GM23338 (cell line): ENCODE results near the gene MTIF3. TPM values are rescaled to one million over a fixed set of nuclear protein-coding genes. Genes with fewer than 3 reads are reported as not detected.

ENCODE experiments used
- ATAC-seq: fragments of 200-7000 bp; cut with Tn5 transposase; 3 replicates; pipeline ENCODE4 v1.9.1; 2020
- DNase-seq: peaks from one replicate; pipeline ENCODE4 v3.0.0-alpha.2; 2015; ENCODE audit warnings: low spot score
- H2AFZ ChIP-seq: fragments of 200-600 bp; sonication (generic); 2 replicates; pipeline ENCODE4 v1.8.0; 2016; ENCODE audit warnings: antibody characterized with exemption, mild to moderate bottlenecking, moderate library complexity
- H3F3A ChIP-seq: fragments of 200-600 bp; sonication (generic); replicated peaks from 2 replicates; pipeline ENCODE4 v1.8.0; 2017; ENCODE audit warnings: antibody characterized with exemption, mixed run types, low read depth
- H3K27ac ChIP-seq: fragments of 200-600 bp; sonication (generic); 2 replicates; pipeline ENCODE4 v1.6.1; 2016; ENCODE audit warnings: low read depth
- H3K27me3 ChIP-seq: fragments of 200-600 bp; sonication (generic); 2 replicates; pipeline ENCODE4 v1.8.0; 2016; ENCODE audit warnings: mild to moderate bottlenecking, mixed run types, moderate library complexity; ENCODE audit not compliant: insufficient read depth
- H3K36me3 ChIP-seq: fragments of 200-600 bp; sonication (generic); 2 replicates; pipeline ENCODE4 v1.8.0; 2016; ENCODE audit warnings: mild to moderate bottlenecking; ENCODE audit not compliant: insufficient read depth
- H3K4me1 ChIP-seq: fragments of 200-600 bp; sonication (generic); 2 replicates; pipeline ENCODE4 v1.8.0; 2016; ENCODE audit warnings: mild to moderate bottlenecking, moderate library complexity; ENCODE audit not compliant: insufficient read depth
- H3K4me2 ChIP-seq: fragments of 200-600 bp; sonication (generic); 2 replicates; pipeline ENCODE4 v1.7.1; 2017; ENCODE audit warnings: mixed run types
- H3K4me3 ChIP-seq: fragments of 200-600 bp; sonication (generic); 2 replicates; pipeline ENCODE4 v1.6.1; 2016; ENCODE audit warnings: mixed run types
- H3K79me2 ChIP-seq: fragments of 200-600 bp; sonication (generic); replicated peaks from 2 replicates; pipeline ENCODE4 v1.8.0; 2017; ENCODE audit warnings: mild to moderate bottlenecking; ENCODE audit not compliant: insufficient read depth
- H3K9me2 ChIP-seq: fragments of 200-600 bp; sonication (generic); 2 replicates; pipeline ENCODE4 v1.8.0; 2017; ENCODE audit not compliant: insufficient read depth
- H4K20me1 ChIP-seq: fragments of 200-600 bp; sonication (generic); replicated peaks from 2 replicates; pipeline ENCODE4 v1.8.0; 2017; ENCODE audit warnings: mild to moderate bottlenecking; ENCODE audit not compliant: insufficient read depth
- H3K27ac Mint-ChIP-seq: 2 replicates; pipeline ENCODE4 v1.8.0; 2020; ENCODE audit warnings: inconsistent platforms, mild to moderate bottlenecking, moderate library complexity, mixed read lengths
- H3K27me3 Mint-ChIP-seq: 3 replicates; pipeline ENCODE4 v1.8.0; 2022; ENCODE audit warnings: low read depth, mild to moderate bottlenecking, moderate library complexity, mixed read lengths, inconsistent platforms; ENCODE audit not compliant: insufficient read depth, poor library complexity
- H3K36me3 Mint-ChIP-seq: 3 replicates; pipeline ENCODE4 v1.8.0; 2021; ENCODE audit warnings: low read depth, mild to moderate bottlenecking, inconsistent platforms, moderate library complexity, mixed read lengths
- H3K4me1 Mint-ChIP-seq: 3 replicates; pipeline ENCODE4 v1.8.0; 2020; ENCODE audit warnings: mild to moderate bottlenecking, inconsistent platforms, mixed read lengths
- H3K4me3 Mint-ChIP-seq: 3 replicates; pipeline ENCODE4 v1.8.0; 2021; ENCODE audit warnings: moderate library complexity, mild to moderate bottlenecking, inconsistent platforms, mixed read lengths
- H3K9me3 Mint-ChIP-seq: 3 replicates; pipeline ENCODE4 v1.8.0; 2020; ENCODE audit warnings: moderate library complexity, mild to moderate bottlenecking, inconsistent platforms, mixed read lengths
- CREB1 ChIP-seq: fragments of 250-450 bp; sonication (Bioruptor Pico); IDR thresholded peaks from 2 replicates; pipeline ENCODE4 v1.5.0; 2020; ENCODE audit warnings: low read depth, mild to moderate bottlenecking, moderate library complexity
- CTCF ChIP-seq, 2 experiments: fragments of 200-600 bp in 1 of 2; sonication (generic) in 1 of 2; conservative IDR thresholded peaks; 2 replicates each; pipeline versions ENCODE4 v1.5.1 to v1.6.1; 2016 to 2017; ENCODE audit warnings: antibody characterized with exemption in 2 of 2, low read depth in 2 of 2, mild to moderate bottlenecking in 2 of 2, moderate library complexity in 1 of 2
- ETS1 ChIP-seq: IDR thresholded peaks from 2 replicates; pipeline ENCODE4 v1.6.1; 2016; ENCODE audit warnings: antibody characterized with exemption
- EZH2 ChIP-seq: fragments of 200-600 bp; sonication (generic); IDR thresholded peaks from one replicate; pipeline ENCODE4 v1.8.0; 2017; ENCODE audit warnings: antibody characterized with exemption, mild to moderate bottlenecking, low read depth; ENCODE audit not compliant: unreplicated experiment
- EZH2phosphoT487 ChIP-seq: fragments of 200-600 bp; sonication (generic); IDR thresholded peaks from one replicate; pipeline ENCODE4 v1.8.1; 2018; ENCODE audit warnings: antibody characterized with exemption; ENCODE audit not compliant: unreplicated experiment
- JUNB ChIP-seq: IDR thresholded peaks from one replicate; pipeline ENCODE4 v1.6.1; 2016; ENCODE audit warnings: antibody characterized with exemption; ENCODE audit not compliant: unreplicated experiment
- NANOG ChIP-seq: IDR thresholded peaks from 2 replicates; pipeline ENCODE4 v1.6.1; 2016; ENCODE audit warnings: antibody characterized with exemption, borderline replicate concordance
- POLR2AphosphoS5 ChIP-seq: IDR thresholded peaks from 2 replicates; pipeline ENCODE4 v1.6.1; 2016; ENCODE audit warnings: antibody characterized with exemption, low read depth
- REST ChIP-seq: IDR thresholded peaks from one replicate; pipeline ENCODE4 v1.6.1; 2018; ENCODE audit warnings: antibody characterized with exemption; ENCODE audit not compliant: unreplicated experiment
- STAT1 ChIP-seq: IDR thresholded peaks from one replicate; pipeline ENCODE4 v1.6.1; 2016; ENCODE audit warnings: antibody characterized with exemption; ENCODE audit not compliant: unreplicated experiment
- ZNF462 ChIP-seq: fragments of 250-450 bp; sonication (Bioruptor Pico); IDR thresholded peaks from 2 replicates; pipeline ENCODE4 v1.5.0; 2020; ENCODE audit warnings: mild to moderate bottlenecking, moderate library complexity
- polyA plus RNA-seq: library from polyadenylated mRNA; unstranded; fragments of >200 nt; fragmentation: Nextera tagmentation; extraction: Ambion mirVana; gene quantifications from 2 replicates; pipeline ENCODE4 v1.2.1, GENCODE V29; 2016
- total RNA-seq: library from RNA; depleted of rRNA; stranded (reverse); fragments of >200 nt; shearing (Covaris generic); gene quantifications from 2 replicates; pipeline ENCODE4 v1.2.3, GENCODE V29; 2014

Gene MTIF3
- total and polyA plus RNA-seq, 2 experiments from 2014 or later, result 33.0 to 152 TPM

GRCh38 chr13:27419328-27419727 is 31.0 kb downstream of the MTIF3 start (continued):
- TF ChIP-seq ZNF462 (CRISPR knock-in tag), result no peak

GRCh38 chr13:27415116-27415515 is 35.2 kb downstream of the MTIF3 start:
- H3F3A ChIP-seq, result no peaks in the 10 kb centered on the region
- Mint-ChIP-seq H3K27ac (no peak overlapping the region), H3K4me3 (no peak overlapping the region), H3K36me3 (no peaks in the 10 kb centered on the region), H3K4me1 (no peaks in the 10 kb centered on the region), H3K27me3 (peaks cover 4% of the 10 kb centered on the region), H3K9me3 (no peaks in the 10 kb centered on the region)
- H4K20me1 ChIP-seq, result no peaks in the 10 kb centered on the region
- ATAC-seq, result no peak
- H3K4me2 ChIP-seq, result no peak overlapping the region
- H2AFZ ChIP-seq, result no peak overlapping the region
- H3K27ac ChIP-seq, result no peak overlapping the region
- H3K27me3 ChIP-seq, result no peaks in the 10 kb centered on the region
- no peaks in the 10 kb centered on the region for H3K4me1 ChIP-seq
- no peak for DNase-seq
- H3K9me2 ChIP-seq, result 0 out of 2 replicates have a peak, but pooled peaks cover 3% of the 10 kb centered on the region
- H3K4me3 ChIP-seq, result no peak overlapping the region
- no peaks in the 10 kb centered on the region for H3K36me3 ChIP-seq
- no peaks in the 10 kb centered on the region for H3K79me2 ChIP-seq
- no peak for TF ChIP-seq CTCF (conservative IDR thresholded peaks at IDR 0.05; ENCODE audit: low read depth in 2 of 2)
- TF ChIP-seq NANOG, result no peak
- TF ChIP-seq REST, result no peak
- no peak for TF ChIP-seq POLR2AphosphoS5
- no peak for TF ChIP-seq JUNB
- TF ChIP-seq EZH2phosphoT487, result no peak
- no peak for TF ChIP-seq CREB1 (CRISPR knock-in tag)
- no peak for TF ChIP-seq ETS1
- no peak for TF ChIP-seq EZH2
- TF ChIP-seq STAT1, result no peak
